Mucosa of stomach (tissue), 1 donor: ENCODE data around the gene SLC2A3.
"Not testable (repeated sequence)": the region's sequence is repeated elsewhere in the genome, so short reads cannot be mapped to it uniquely, and the experiment has no call there.

ENCODE experiments used
- H3K27me3 ChIP-seq: one replicate; pipeline ENCODE4 v1.7.0; 2013; ENCODE audit warnings: mild to moderate bottlenecking, low read length; ENCODE audit not compliant: control insufficient read depth, insufficient read depth
- H3K36me3 ChIP-seq: one replicate; pipeline ENCODE4 v1.7.0; 2013; ENCODE audit warnings: low read length; ENCODE audit not compliant: control insufficient read depth, insufficient read depth
- H3K4me1 ChIP-seq: one replicate; pipeline ENCODE4 v1.7.0; 2013; ENCODE audit warnings: mild to moderate bottlenecking, low read length; ENCODE audit not compliant: control insufficient read depth, insufficient read depth
- H3K4me3 ChIP-seq: one replicate; pipeline ENCODE4 v1.7.0; 2013; ENCODE audit warnings: low read length
- H3K9ac ChIP-seq: one replicate; pipeline ENCODE4 v1.7.0; 2013; ENCODE audit warnings: mild to moderate bottlenecking, low read length, moderate library complexity
- H3K9me3 ChIP-seq: one replicate; pipeline ENCODE4 v1.7.0; 2013; ENCODE audit warnings: mild to moderate bottlenecking, low read length, moderate library complexity; ENCODE audit not compliant: control insufficient read depth
- donor health status: Pancreatic carcinoma.

SLC2A3 gene

DNA sequence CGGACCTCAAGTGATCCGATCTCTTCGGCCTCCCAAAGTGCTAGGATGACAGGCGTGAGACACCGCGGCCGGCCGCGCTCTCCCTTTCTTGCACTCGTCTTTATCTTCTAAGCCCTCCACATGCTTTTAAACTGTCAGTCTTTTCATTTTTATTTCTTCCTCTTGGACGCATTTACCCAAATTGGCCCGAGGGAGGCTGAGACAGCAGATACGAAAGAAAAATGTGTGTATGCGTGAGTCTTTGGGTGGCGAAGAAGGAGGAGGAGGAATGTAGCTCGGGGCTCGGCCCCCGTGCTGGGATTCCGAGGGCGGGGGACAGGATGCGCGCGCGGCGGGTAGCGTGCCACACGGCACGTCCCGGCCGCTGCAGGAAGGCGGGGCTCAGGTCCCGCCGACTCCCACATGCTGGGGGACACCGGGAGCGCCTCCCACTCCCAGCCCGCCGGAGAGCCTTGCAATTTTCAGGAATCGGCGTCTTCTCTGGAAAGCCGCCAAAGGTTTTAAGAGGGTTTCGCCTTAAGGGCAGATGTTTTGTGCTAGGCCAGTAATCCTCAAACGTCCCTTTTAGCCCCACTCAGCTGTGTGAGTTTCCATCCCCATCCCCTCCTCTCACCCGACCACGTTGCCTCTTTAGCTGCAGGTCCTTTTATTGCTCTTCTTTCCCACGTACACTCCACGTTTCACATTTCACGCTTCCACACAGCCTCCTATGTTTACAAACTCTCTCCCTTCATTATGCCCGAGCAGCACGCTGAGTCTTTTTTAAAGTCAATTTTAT, 34.7 kb upstream of the SLC2A3 start:
- peak overlapping the region; percentile 51 for H3K9ac ChIP-seq
- peak overlapping the region; percentile 15 for H3K4me3 ChIP-seq
- peaks cover 18% of the 10 kb centered on the region for H3K27me3 ChIP-seq
- H3K4me1 ChIP-seq = peaks cover 10% of the 10 kb centered on the region
- H3K36me3 ChIP-seq = no peaks in the 10 kb centered on the region
- no peaks in the 10 kb centered on the region for H3K9me3 ChIP-seq

DNA sequence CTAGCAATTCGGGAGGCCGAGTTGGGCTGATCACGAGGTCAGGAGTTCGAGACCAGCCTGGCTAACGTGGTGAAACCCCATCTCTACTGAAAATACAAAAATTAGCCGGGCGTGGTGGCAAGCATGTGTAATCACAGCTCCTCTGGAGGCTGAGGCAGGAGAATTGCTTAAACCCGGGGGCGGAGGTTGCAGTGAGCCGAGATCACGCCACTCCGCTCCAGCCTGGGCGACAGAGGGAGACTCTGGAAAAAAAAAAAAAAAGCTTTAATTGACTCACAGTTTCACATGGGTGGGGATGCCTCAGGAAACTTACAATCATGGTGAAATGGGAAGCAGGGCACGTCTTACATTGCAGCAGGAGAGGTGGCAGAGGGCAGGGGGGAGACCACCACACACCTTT, 30.6 kb upstream of the SLC2A3 start:
- H3K4me3 ChIP-seq = no peak overlapping the region

DNA sequence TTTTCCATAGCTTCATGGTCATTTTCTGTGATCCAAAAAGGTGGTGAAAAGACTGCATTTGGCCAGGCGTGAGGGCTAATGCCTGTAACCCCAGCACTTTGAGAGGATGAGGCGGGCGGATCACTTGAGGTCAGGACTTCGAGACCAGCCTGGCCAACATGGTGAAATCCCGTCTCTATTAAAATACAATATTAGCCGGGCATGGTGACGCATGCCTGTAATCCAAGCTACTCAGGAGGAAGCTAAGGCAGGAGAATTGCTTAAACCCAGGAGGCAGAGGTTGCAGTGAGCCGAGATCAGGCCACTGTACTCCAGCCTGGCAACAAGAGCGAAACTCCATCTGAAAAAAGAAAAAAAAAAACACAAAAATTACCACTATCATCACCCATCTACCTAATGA, 28.7 kb upstream of the SLC2A3 start:
- not testable (repeated sequence) for H3K9me3 ChIP-seq, H3K4me3 ChIP-seq, H3K36me3 ChIP-seq, H3K4me1 ChIP-seq, H3K9ac ChIP-seq, H3K27me3 ChIP-seq

More for the DNA sequence above, 30.6 kb upstream of the SLC2A3 start:
- H3K9ac ChIP-seq = no peak overlapping the region
- peaks cover 10% of the 10 kb centered on the region for H3K4me1 ChIP-seq
- H3K27me3 ChIP-seq = peaks cover 18% of the 10 kb centered on the region
- H3K9me3 ChIP-seq = no peaks in the 10 kb centered on the region
- H3K36me3 ChIP-seq = no peaks in the 10 kb centered on the region

DNA sequence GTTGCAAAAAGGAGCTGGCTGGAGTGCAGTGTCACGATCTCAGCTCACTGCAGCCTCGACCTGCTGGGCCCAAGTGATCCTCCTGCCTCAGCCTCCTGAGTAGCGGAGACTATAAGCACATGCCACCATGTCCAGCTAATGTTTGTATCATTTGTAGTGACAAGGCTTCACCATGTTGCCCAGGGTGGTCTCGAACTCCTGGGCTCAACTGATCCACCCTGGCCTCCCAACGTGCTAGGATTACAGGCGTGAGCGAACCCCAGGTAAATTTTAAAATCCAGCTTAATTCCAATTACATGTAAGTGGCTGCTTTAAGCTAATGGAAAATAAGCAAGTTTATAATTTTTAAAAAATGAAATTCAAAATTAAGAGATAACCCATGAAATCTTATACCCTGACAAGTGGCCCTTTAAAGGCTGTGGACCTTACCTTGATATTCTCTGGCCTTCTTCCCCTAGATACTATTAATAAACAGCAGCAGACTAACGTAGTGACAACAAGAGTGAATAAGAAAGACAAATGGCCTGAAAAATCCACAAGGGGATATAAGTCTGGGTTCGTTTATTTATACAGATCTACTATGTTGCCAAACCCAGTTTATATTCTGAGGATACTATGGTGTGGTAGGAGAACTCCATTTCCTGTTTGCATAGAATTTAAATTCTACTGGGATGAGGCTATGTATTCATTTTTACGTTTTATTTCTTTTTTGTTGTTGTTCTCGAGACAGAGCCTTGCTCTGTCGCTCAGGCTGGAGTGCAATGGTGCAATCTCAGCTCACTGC, 25.6 kb upstream of the SLC2A3 start:
- no peak overlapping the region for H3K9ac ChIP-seq
- H3K9me3 ChIP-seq = no peaks in the 10 kb centered on the region
- no peaks in the 10 kb centered on the region for H3K27me3 ChIP-seq
- H3K4me1 ChIP-seq = no peaks in the 10 kb centered on the region
- H3K4me3 ChIP-seq = no peak overlapping the region
- no peaks in the 10 kb centered on the region for H3K36me3 ChIP-seq

DNA sequence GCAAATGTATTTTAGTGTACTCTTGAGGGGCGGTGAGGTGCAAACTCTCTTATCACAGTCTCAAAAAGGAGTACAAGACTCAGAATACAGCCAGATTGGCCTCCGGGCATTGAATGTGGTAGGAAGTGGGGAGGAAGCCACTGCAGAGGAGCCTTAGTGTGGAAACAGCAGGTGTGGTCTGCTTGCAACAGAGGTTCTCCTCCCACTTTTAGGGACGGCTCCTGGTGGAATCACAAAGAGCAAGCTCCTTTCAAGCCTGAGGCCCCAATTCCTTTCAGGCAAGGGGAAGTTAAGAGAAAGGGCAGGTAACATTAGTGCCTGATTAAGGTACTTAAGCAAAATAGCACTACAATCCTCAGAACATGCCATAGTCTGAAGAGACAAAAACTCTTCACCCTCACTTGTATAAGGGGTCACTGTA, 23.7 kb upstream of the SLC2A3 start:
- Histone ChIP-seq H3K9me3 (no peaks in the 10 kb centered on the region), H3K9ac (no peak overlapping the region), H3K4me1 (no peaks in the 10 kb centered on the region), H3K4me3 (no peak overlapping the region), H3K27me3 (no peaks in the 10 kb centered on the region), H3K36me3 (no peaks in the 10 kb centered on the region)

DNA sequence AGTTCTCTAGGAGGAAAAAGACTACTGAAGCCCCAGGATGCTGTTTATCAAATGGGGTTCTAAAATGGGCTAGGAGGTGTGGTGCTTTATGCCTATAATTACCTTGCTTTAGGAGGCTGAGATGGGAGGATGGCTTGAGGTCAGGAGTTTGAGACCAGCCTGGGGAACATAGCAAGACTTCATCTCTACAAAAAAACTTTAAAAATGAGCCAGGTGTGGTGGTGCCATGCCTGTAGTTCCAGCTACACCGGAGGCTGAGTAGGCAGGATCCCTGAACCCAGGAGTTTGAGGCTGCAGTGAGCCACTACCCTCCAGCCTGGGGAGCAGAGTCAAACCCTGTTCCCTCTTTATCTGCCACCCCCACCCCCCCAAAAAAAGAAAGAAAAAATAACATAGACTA, 23.3 kb upstream of the SLC2A3 start:
- Histone ChIP-seq H3K27me3 (no peaks in the 10 kb centered on the region), H3K9me3 (no peaks in the 10 kb centered on the region), H3K4me1 (no peaks in the 10 kb centered on the region), H3K9ac (no peak overlapping the region), H3K4me3 (no peak overlapping the region), H3K36me3 (no peaks in the 10 kb centered on the region)

DNA sequence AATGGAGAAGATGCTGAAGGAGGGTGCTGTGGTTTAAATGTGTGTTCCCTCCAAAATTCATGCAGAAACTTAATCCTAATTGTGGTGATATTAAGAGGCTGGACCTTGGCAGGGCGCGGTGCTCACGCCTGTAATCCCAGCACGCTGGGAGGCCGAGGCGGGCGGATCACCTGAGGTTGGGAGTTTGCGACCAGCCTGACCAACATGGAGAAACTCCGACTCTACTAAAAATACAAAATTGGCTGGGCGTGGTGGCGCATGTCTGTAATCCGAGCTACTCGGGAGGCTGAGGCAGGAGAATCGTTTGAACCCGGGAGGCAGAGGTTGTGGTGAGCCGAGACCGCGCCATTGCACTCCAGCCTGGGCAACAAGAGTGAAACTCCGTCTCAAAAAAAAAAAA, 18.9 kb upstream of the SLC2A3 start:
- H3K9ac ChIP-seq, H3K27me3 ChIP-seq, H3K9me3 ChIP-seq, H3K36me3 ChIP-seq, H3K4me1 ChIP-seq, H3K4me3 ChIP-seq: not testable (repeated sequence)

DNA sequence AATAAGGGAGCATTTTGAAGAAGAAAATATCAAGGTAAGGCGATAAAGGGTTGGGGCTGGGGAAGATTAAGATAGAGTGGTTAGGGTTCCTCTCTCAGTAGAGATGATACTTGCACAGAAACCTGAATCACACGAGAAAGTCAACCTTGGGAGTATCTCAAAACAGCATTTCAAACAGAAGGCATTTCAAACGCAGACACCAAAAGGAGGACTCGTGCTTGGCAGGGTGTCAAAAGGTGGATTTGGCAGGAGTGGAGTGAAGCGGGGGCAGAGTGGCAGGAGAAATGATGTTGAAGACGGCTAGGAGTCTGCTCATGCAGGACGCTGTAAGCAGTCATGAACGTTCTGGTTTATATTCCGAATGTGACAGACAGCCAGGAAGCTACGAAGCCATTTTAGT, 18.4 kb upstream of the SLC2A3 start:
- not testable (repeated sequence) for H3K9me3 ChIP-seq, H3K36me3 ChIP-seq, H3K4me3 ChIP-seq, H3K9ac ChIP-seq, H3K4me1 ChIP-seq, H3K27me3 ChIP-seq

DNA sequence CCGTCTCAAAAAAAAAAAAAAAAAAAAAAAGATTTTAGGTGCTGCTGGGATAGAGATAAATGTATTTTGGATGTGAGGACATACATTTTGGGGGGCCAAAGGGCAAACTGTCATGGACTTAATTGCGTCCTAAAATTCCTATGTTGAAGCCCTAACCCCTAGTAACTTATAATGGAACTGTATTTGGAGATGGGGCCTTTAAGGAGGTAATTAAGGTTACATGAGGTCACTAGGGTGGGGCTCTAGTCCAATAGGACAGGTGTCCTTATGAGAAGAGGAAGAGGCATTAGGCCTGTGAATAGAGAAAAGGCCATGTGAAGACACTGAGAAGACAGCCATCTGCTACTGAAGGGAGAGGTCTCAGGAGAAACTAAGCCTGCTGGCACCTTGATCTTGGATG, 17.9 kb upstream of the SLC2A3 start:
- H3K4me3 ChIP-seq, H3K4me1 ChIP-seq, H3K9ac ChIP-seq, H3K36me3 ChIP-seq, H3K27me3 ChIP-seq, H3K9me3 ChIP-seq: not testable (repeated sequence)

DNA sequence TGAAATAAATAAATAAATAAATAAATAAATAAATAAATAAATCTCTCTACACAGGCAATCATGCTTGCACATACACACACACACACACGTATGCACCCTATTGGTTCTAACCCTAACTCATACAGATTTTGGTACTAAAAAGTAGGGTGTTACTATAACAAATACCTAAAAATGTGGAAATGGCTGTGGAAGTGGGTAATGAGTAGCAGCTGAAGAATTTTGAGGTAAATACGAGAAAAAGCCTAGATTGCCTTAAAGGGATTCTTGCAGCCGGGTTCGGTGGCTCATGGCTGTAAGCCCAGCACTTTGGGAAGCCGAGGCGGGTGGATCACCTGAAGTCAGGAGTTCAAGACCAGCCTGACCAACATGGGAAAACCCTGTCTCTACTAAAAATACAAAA, 15.7 kb upstream of the SLC2A3 start:
- Histone ChIP-seq H3K36me3 (no peaks in the 10 kb centered on the region), H3K27me3 (no peaks in the 10 kb centered on the region), H3K9ac (no peak overlapping the region), H3K9me3 (no peaks in the 10 kb centered on the region), H3K4me1 (no peaks in the 10 kb centered on the region), H3K4me3 (no peak overlapping the region)

DNA sequence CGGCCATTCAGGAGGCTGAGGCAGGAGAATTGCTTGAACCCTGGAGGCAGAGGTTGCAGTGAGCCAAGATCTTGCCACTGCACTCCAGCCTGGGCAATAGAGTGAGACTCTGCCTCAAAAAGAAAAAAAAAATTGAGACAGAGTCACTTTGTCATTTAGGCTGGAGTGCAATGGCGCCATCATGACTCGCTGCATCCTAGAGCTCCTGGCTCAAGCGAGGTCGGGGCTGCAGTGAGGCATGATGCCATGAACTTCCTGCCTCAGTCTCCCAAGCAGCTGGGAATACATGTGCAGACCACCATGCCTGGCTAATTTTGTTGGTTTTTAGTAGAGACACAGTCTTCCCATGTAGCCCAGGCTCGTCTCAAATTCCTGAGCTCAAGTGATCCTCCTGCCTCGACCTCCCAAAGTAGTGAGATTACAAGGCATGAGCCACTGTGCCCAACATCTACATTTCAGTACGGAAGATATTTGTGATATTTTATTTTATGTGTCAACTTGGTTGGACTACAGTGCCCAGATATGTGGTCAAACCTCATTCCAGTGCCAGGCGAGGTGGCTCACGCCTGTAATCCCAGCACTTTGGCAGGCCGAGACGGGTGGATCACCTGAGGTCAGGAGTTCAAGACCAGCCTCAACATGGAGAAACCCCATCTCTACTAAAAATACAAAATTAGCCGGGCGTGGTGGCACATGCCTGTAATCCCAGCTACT, 14.4 kb upstream of the SLC2A3 start:
- not testable (repeated sequence) for H3K4me3 ChIP-seq

DNA sequence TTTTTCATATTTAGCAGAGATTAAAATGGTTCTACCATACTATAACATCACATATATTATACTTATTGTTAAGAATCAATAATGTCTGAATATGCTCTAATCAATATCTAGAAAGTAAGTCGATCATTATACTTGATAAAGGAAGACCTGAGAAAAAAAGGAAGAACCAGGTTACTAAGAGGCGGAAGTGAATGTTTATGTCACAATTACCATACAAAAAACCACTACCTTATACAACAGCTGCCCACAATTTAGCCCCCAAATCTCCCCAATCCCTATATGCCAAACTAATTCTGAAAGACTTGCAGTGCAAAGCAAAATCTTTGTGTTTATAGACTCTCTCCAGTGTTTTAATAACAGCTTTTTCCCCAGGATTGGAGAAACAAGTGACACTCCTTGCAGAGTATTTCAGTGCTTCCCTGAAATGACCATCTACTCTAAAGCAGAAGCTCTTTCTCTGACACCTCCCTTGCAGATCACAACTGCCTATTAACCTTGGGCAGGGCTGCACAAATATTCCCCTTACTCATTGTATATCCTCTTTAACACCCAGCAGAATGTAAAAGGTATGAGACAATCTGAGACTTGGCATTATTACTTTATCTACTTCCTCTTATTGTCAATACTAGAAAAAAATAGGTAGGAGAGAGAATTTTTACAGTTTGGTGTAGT, 12.7 kb upstream of the SLC2A3 start:
- H3K27me3 ChIP-seq = no peaks in the 10 kb centered on the region
- no peak overlapping the region for H3K4me3 ChIP-seq
- H3K9ac ChIP-seq = no peak overlapping the region
- H3K4me1 ChIP-seq = no peaks in the 10 kb centered on the region
- no peaks in the 10 kb centered on the region for H3K36me3 ChIP-seq
- H3K9me3 ChIP-seq = no peaks in the 10 kb centered on the region

More for the DNA sequence above, 14.4 kb upstream of the SLC2A3 start:
- not testable (repeated sequence) for H3K27me3 ChIP-seq, H3K9me3 ChIP-seq, H3K9ac ChIP-seq, H3K4me1 ChIP-seq, H3K36me3 ChIP-seq
